Heart left ventricle (tissue), 13 donors: Measurements from ENCODE around the gene CCNB1.
"Not testable (repeated sequence)": the region's sequence is repeated elsewhere in the genome, so short reads cannot be mapped to it uniquely, and the experiment has no call there.

Source experiments
- CTCF ChIP-seq, 12 donors: fragments of 200-600 bp; sonication (generic) in 4 of 12; IDR thresholded peaks; one replicate each; pipeline versions ENCODE4 v1.5.0 to v1.8.0; 2018 to 2022; ENCODE audit warnings: antibody characterized with exemption in 12 of 12, mild to moderate bottlenecking in 5 of 12
- POLR2A ChIP-seq, 2 donors: fragments of 450-650 bp; IDR thresholded peaks; one replicate each; pipeline ENCODE4 v1.6.1; 2017; ENCODE audit warnings: antibody characterized with exemption in 2 of 2, mild to moderate bottlenecking in 2 of 2, moderate library complexity in 2 of 2
- donor health status: ischemic (EF 13 %, LVEDD 7.1; RV severe dilation, severe dysfunction).
- donor health status: DM: no; HTN: yes; CAD: no.
- donor health status: DM: no; HTN: no; CAD: no.
- donor health status: ischemic (EF 25% LVEDD 6.9; RV normal size, moderate dysfunction).
- donor health status: ischemic (EF 25% LVEDD 5.7; RV mildly dilated, moderate dysfunction).
- donor health status: ischemic (EF 35%, LVEDD 5.7; RV mildly dilated, moderate dysfunction).
- donor health status: nonischemic (EF 11% LVEDD 7.7; RV severe dilation, severe dysfunction).
- donor health status: DM: yes; HTN: yes; CAD: no.
- donor health status: PGD.
- donor health status: ischemic (EF 29% LVEDD 5.4; RV normal size, mild dysfunction).
- donor health status: nonischemic (EF 23%, LVEDD 6.1; RV moderate dilation, normal function).

GRCh38 chr5:69140239-69140638 lies 26.7 kb upstream of the CCNB1 start:
- not testable (repeated sequence) for TF ChIP-seq CTCF, POLR2A (IDR thresholded peaks at IDR 0.05)
